Thyroid gland (tissue), 4 donors: Measurements from ENCODE around the gene CTRL.

Source experiments
- CTCF ChIP-seq, 6 experiments: fragments of 200-600 bp in 3 of 6; fragments of 450-650 bp in 3 of 6; sonication (generic) in 3 of 6; IDR thresholded peaks; one replicate each; pipeline ENCODE4 v1.5.1; 2016 to 2019; ENCODE audit warnings: antibody characterized with exemption in 6 of 6, mild to moderate bottlenecking in 2 of 6, inconsistent platforms in 1 of 6, moderate library complexity in 1 of 6
- POLR2A ChIP-seq, 2 donors: fragments of 450-650 bp; IDR thresholded peaks; one replicate each; pipeline ENCODE4 v1.6.1; 2017; ENCODE audit warnings: antibody characterized with exemption in 2 of 2, mild to moderate bottlenecking in 2 of 2, moderate library complexity in 1 of 2

DNA sequence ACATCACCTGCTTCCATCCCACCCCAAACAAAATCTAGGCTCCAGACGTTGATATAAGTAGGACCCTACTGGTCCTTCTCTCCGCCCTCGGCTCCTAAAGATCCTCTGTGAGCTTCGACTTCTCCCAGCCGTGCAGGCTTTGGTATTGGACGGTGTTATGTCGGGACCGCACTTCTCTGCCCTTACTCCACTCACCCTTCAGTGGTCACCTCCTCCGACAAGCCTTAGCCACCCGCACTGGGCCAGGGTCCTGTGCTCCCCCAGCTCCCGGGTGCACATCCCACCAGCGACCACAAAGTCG, 3.4 kb upstream of the CTRL start:
- no peak for TF ChIP-seq POLR2A (IDR thresholded peaks at IDR 0.05)
- no peak for TF ChIP-seq CTCF (IDR thresholded peaks at IDR 0.05)
